GM12864 (cell line): Measurements from ENCODE around the gene RRP12.

Experiments
- DNase-seq: peaks from one replicate; pipeline ENCODE4 v3.0.0-alpha.2; 2011; ENCODE audit warnings: low read depth
- H3K4me3 ChIP-seq: 2 replicates; pipeline ENCODE4 v1.5.1; 2011; ENCODE audit warnings: mild to moderate bottlenecking, low read depth, low read length, control low read depth
- TF ChIP-seq, protein P1 (sequence below): IDR thresholded peaks from 2 replicates; pipeline ENCODE4 v1.5.1; 2011; ENCODE audit warnings: low read depth, mild to moderate bottlenecking, moderate library complexity, low read length, control low read depth, inconsistent platforms; ENCODE audit errors: missing control alignments

Gene RRP12

DNA sequence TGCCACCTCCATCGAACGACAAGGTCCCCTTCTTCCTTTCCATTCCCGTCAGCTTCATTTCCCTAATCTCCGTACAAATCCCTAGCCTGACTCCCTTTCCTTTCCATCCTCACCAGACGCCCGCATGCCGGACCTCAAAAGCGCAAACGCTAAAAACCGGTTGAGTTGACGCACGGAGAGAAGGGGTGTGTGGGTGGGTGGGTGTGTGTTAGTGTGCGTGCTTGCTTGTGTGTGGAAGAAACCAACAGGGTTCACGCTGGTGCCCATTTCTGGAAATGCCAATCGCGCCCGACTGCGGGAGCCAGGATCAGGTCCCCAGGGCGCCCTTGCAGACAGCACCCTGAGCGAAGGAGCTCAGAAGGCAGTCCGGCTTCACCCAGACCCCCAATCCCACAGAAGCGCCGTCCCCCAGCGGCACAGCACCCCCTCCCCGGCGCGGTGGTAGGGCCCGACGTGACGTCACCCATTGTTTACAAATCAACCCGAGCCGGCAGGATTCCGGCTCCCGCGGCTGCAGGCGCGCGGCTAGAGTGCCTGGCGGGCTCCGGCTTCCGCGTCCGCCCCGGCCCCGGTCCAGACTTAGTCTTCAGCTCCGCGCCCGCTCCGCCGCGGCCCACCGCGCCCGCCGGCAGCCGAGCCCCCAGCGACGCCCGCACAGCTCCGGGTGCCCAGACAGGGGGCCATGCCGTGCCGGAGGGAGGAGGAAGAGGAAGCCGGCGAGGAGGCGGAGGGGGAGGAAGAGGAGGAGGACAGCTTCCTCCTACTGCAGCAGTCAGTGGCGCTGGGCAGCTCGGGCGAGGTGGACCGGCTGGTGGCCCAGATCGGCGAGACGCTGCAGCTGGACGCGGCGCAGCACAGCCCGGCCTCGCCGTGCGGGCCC is 82.1 kb downstream of the RRP12 start, which contains the start of gene FRAT1:
Gene FRAT1, plus strand, starts transcription at position 500 of the 880 bp plus-strand sequence. Its CDS starts 183 bp downstream, at position 683.
- peak within 1 kb of the TSS; percentile 71 for H3K4me3 ChIP-seq
- DNase-seq, result peak; percentile 64
- TF ChIP-seq, protein P1, sequence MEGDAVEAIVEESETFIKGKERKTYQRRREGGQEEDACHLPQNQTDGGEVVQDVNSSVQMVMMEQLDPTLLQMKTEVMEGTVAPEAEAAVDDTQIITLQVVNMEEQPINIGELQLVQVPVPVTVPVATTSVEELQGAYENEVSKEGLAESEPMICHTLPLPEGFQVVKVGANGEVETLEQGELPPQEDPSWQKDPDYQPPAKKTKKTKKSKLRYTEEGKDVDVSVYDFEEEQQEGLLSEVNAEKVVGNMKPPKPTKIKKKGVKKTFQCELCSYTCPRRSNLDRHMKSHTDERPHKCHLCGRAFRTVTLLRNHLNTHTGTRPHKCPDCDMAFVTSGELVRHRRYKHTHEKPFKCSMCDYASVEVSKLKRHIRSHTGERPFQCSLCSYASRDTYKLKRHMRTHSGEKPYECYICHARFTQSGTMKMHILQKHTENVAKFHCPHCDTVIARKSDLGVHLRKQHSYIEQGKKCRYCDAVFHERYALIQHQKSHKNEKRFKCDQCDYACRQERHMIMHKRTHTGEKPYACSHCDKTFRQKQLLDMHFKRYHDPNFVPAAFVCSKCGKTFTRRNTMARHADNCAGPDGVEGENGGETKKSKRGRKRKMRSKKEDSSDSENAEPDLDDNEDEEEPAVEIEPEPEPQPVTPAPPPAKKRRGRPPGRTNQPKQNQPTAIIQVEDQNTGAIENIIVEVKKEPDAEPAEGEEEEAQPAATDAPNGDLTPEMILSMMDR, result no peak

DNA sequence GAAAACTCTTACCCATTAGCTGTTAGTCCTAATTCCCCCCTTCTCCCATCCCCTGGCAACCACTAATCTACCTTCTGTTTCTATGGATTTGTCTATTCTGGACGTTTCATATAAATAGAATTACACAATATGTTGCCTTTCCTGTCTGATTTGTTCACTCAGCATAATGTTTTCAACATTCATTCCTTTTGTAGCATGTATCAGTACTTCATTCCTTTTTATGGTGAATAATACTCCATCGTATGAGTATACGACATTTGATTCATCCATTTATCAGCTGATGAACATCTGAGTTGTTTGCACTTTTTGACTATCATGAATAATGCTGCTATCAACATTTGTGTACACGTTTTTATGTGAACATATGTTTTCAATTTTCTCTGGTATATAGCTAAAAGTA is 86.5 kb downstream of the RRP12 start:
- DNase-seq, result no peak
- TF ChIP-seq, protein P1, result no peak
- no peak overlapping the region for H3K4me3 ChIP-seq

DNA sequence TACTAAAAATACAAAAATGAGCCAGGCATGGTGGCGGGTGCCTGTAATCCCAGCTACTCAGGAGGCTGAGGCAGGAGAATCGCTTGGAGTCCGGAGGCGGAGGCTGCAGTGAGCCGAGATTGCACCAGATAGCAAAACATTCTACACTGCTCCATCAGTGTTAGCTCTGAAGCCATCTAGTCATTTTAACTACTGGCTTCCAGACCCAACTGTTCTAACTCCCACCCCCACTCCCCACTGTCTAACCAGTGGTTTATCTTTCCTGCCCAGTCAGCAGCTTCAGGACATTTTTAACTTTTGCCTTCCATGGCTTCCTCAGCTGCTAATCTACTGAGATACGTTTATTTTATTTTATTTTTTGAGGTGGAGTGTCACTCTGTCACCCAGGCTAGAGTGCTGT is 88.2 kb downstream of the RRP12 start:
- DNase-seq, result no peak
- no peak overlapping the region for H3K4me3 ChIP-seq
- TF ChIP-seq, protein P1, result no peak

DNA sequence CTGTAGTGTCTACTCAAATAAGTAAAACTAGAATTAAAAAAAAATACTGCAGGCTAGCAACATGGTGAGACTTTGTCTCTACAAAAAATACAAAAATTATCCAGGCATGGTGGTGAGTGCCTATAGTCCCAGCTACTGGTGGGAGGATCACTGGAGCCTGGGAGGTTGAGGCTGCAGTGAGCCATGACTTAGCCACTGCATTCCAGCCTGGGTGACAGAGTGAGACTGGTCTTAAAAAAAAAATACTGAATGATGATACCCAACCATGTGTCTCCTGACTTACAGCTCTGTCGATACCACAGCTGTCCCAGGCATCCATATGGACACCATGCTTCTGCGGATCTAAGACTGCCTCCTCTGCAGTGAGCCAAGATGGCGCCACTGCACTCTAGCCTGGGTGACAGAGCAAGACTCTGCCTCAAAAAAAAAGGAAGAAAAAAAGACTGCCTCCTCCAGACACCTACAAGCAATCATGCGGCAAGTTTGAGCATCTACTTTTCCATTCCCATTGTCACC is 90.0 kb downstream of the RRP12 start:
- TF ChIP-seq, protein P1, result no peak
- no peak overlapping the region for H3K4me3 ChIP-seq
- DNase-seq, result no peak

DNA sequence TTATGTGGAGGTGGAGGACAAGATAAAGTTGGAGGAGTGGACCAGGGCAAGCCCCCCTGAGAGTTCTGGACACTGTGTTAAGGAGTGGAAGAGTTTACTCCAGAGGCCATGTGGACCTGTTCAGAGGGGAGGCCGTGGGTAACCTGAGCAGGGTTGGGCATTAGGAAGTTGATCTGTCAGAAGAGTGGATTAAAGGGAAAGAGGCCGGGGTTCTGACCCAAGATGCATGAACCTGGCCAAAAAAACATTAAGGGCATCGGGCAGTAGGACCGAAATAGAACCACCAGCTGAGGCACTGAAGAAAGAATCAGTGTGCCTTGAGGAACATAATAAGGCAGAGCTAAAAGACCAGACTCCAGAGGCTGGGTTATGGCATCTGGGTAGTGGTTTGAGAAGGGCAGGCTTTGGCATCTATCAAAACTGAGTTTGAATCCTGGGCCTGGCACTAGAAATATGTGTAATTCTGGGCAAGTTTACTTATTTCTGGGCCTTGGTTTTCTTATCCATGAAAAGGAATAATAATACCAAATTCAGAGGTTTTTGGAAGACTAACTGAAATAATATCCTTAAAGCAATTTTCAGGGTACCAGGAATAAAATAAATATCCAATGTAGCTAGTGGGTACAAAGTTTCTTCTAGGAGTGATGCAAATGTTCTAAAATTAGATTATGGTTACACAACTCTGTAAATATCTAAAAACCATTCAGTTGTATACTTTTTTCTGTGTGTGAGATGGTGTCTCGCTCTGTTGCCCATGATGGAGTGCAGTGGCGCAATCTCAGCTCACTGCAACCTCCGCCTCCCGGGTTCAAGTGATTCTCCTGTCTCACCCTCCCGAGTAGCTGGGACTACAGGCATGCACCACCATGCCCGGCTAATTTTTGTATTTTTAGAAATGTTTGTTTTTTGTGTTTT is 93.0 kb downstream of the RRP12 start:
- no peak for DNase-seq
- TF ChIP-seq, protein P1, result no peak
- no peak overlapping the region for H3K4me3 ChIP-seq

DNA sequence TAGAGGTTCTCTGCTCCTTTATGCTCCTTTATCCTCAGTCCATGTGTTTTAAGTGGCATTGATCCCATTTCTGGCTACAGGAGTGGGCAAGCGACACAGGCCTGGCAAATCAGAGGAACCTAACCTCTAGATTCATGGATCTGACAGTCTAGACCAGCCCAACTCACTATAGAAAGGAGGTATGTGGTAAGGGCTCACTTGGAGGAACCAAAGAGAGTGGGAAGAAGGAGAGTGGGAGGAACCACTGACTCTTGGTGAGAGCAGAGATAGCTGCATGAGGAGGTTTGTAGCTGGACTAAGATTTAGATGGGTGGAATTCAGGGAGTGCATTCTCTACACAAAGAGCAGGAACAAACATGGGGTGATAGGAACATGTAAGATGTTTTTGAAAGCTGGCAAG is 93.7 kb downstream of the RRP12 start:
- TF ChIP-seq, protein P1, result no peak
- no peak overlapping the region for H3K4me3 ChIP-seq
- no peak for DNase-seq
